UCSD-AML1 (cell line): ENCODE measurements around the gene OSBP2.

ENCODE experiments used
- DNase-seq: peaks from one replicate; lab custom pipeline; 2025; ENCODE audit not compliant: unreplicated experiment; lab: John Stamatoyannopoulos, UW

Gene OSBP2

GRCh38 chr22:30955153-30955552, 260.5 kb downstream of the OSBP2 start:
- DNase-seq = no peak
